GM12878 (cell line): ENCODE data around the gene TP73. TPM values are rescaled to one million over a fixed set of nuclear protein-coding genes. Genes with fewer than 3 reads are reported as not detected.

Experiments used
- ATAC-seq: fragments of 200-7000 bp; cut with Tn5 transposase; 3 replicates; pipeline ENCODE4 v1.9.1; 2020; ENCODE audit warnings: mild to moderate bottlenecking, moderate library complexity
- BruUV-seq: library from RNA; stranded (reverse); fragments of 400-500 nt; replicated peaks from 2 replicates; lab custom pipeline; 2021; lab: Mats Ljungman, UMichigan
- CTCF ChIA-PET: fragments of 300-600 bp; sonication (Branson Sonifier 250); formaldehyde crosslinking; extraction: SDS; loops from one replicate; lab custom pipeline; 2021; ENCODE audit warnings: inconsistent platforms; lab: Yijun Ruan, JAX
- POLR2A ChIA-PET: fragments of 350-600 bp; formaldehyde crosslinking; extraction: SDS; loops from one replicate; lab custom pipeline; 2021; ENCODE audit warnings: inconsistent platforms; lab: Charles Lee
- RAD21 ChIA-PET: fragments of 300-600 bp; sonication (Branson Sonifier 250); formaldehyde crosslinking; loops from one replicate; lab custom pipeline; 2023; ENCODE audit warnings: antibody characterized with exemption; ENCODE audit not compliant: unreplicated experiment; lab: Charles Lee
- SMC1A ChIA-PET: fragments of 300-600 bp; sonication (Branson Sonifier 250); formaldehyde crosslinking; loops from one replicate; lab custom pipeline; 2023; ENCODE audit not compliant: unreplicated experiment, uncharacterized antibody; lab: Charles Lee
- DNase-seq: peaks from one replicate; pipeline ENCODE4 v3.0.0-alpha.2; 2011; ENCODE audit warnings: low read depth, low spot score
- FAIRE-seq: peaks from 3 replicates; lab custom pipeline; 2011; peaks lifted over from hg19 to GRCh38; lab: Jason Lieb, UNC
- H2AFZ ChIP-seq: 2 replicates; pipeline ENCODE4 v1.6.0; 2011; ENCODE audit warnings: low read depth, low read length, control low read depth; ENCODE audit not compliant: control insufficient read depth
- H3K27ac ChIP-seq: 2 replicates; pipeline ENCODE4 v1.5.1; 2011; ENCODE audit warnings: control low read depth; ENCODE audit not compliant: control insufficient read depth, insufficient read depth
- H3K27me3 ChIP-seq, 2 experiments: replicated peaks in 1 of 2; 2 replicates each; pipeline versions ENCODE4 v1.6.0 to v1.6.1; 2011; ENCODE audit warnings: low read length in 1 of 2; ENCODE audit not compliant: control insufficient read depth in 2 of 2, insufficient read depth in 2 of 2
- H3K36me3 ChIP-seq, 2 experiments: 2 replicates each; pipeline ENCODE4 v1.5.1; 2011; ENCODE audit warnings: low read length in 1 of 2; ENCODE audit not compliant: control insufficient read depth in 2 of 2, insufficient read depth in 2 of 2
- H3K4me1 ChIP-seq: 2 replicates; pipeline ENCODE4 v1.6.1; 2011; ENCODE audit warnings: mild to moderate bottlenecking, low read length, moderate library complexity, mixed read lengths; ENCODE audit not compliant: control insufficient read depth, insufficient read depth
- H3K4me2 ChIP-seq: 2 replicates; pipeline ENCODE4 v1.6.0; 2011; ENCODE audit warnings: control low read depth; ENCODE audit not compliant: control insufficient read depth, insufficient read depth
- H3K4me3 ChIP-seq: fragments of 200-600 bp; sonication (generic); 2 replicates; pipeline ENCODE4 v1.5.1; 2016
- H3K79me2 ChIP-seq: 2 replicates; pipeline ENCODE4 v1.6.0; 2011; ENCODE audit warnings: low read length; ENCODE audit not compliant: control insufficient read depth, insufficient read depth
- H3K9ac ChIP-seq: 2 replicates; pipeline ENCODE4 v1.8.0; 2011; ENCODE audit warnings: low read length, control low read depth, mixed read lengths; ENCODE audit not compliant: control insufficient read depth, insufficient read depth
- H3K9me3 ChIP-seq: replicated peaks from 3 replicates; pipeline ENCODE4 v1.5.1; 2011; ENCODE audit warnings: mild to moderate bottlenecking, low read length; ENCODE audit not compliant: control insufficient read depth, insufficient read depth
- H4K20me1 ChIP-seq: 2 replicates; pipeline ENCODE4 v1.6.0; 2011; ENCODE audit not compliant: control insufficient read depth, insufficient read depth
- GATAD2B ChIP-seq: fragments of 450-650 bp; conservative IDR thresholded peaks from 2 replicates; pipeline ENCODE4 v1.6.1; 2017; ENCODE audit warnings: low read depth, mild to moderate bottlenecking, moderate library complexity
- HDAC6 ChIP-seq: fragments of 200-600 bp; sonication (generic); IDR thresholded peaks from one replicate; pipeline ENCODE4 v1.8.0; 2017; ENCODE audit warnings: antibody characterized with exemption; ENCODE audit not compliant: unreplicated experiment
- IKZF2 ChIP-seq, 2 experiments: fragments of 450-650 bp; IDR thresholded peaks; 2 replicates each; pipeline ENCODE4 v1.6.1; 2017; ENCODE audit warnings: mild to moderate bottlenecking in 2 of 2, moderate library complexity in 2 of 2
- LARP7 ChIP-seq: fragments of 450-650 bp; IDR thresholded peaks from 2 replicates; pipeline ENCODE4 v1.6.1; 2017; ENCODE audit warnings: mild to moderate bottlenecking
- POLR2A ChIP-seq: IDR thresholded peaks from 2 replicates; pipeline ENCODE4 v1.6.1; 2011; ENCODE audit warnings: low read depth, mild to moderate bottlenecking, low read length
- SIN3A ChIP-seq: IDR thresholded peaks from 2 replicates; pipeline ENCODE4 v1.6.1; 2012; ENCODE audit warnings: low read depth, low read length, improper control_type of control experiment
- WGBS: methylation state at CpG from one replicate; pipeline ENCODE4 v1.1.6; 2016; ENCODE audit warnings: low lambda C conversion rate; ENCODE audit not compliant: insufficient replicate concordance, insufficient coverage; ENCODE audit errors: missing lambda C conversion rate; 5-methylcytosine and 5-hydroxymethylcytosine counted together
- in situ Hi-C: fragments of 300-500 bp; cut with MboI; formaldehyde crosslinking; loops from 9 replicates; pipeline ENCODE4 v1.14.3; 2018; ENCODE audit warnings: mixed read lengths
- intact Hi-C: fragments of 100-400 bp; cut with micrococcal nuclease; formaldehyde crosslinking; loops from one replicate; pipeline ENCODE4 v1.14.2; 2022; ENCODE audit not compliant: unreplicated experiment
- polyA plus RNA-seq, 11 experiments: library from polyadenylated mRNA; depleted of rRNA in 4 of 11; unstranded in 6 of 11; stranded (reverse) in 5 of 11; fragments of >200 nt; fragmentation: Nextera tagmentation in 4 of 11; fragmentation: Illumina TruSeq in 1 of 11; extraction: Ambion mirVana in 4 of 11; extraction: Trizol in 1 of 11; gene quantifications; 1 replicate in 1 of 11; 2 replicates in 10 of 11; pipeline versions ENCODE4 v1.2.1 to v1.2.3, GENCODE V29; 2011 to 2016; ENCODE audit warnings: inconsistent platforms in 2 of 11, missing spikeins in 2 of 11, low read depth in 1 of 11
- total RNA-seq, 4 experiments: library from RNA; depleted of rRNA in 3 of 4; stranded (reverse); fragments of >200 nt in 3 of 4; fragmentation: Illumina TruSeq in 1 of 4; extraction: Trizol in 1 of 4; gene quantifications; 2 replicates each; pipeline versions ENCODE4 v1.2.1 to v1.2.3, GENCODE V29; 2013 to 2021

Gene TP73
- total and polyA plus RNA-seq, 10 of the 15 experiments (the other 5 are each of a cell fraction or from before 2014, with no cell fraction given): 0.08 to 54.2 (median 14.9) TPM

- Histone ChIP-seq H3K27me3 (no peaks in the 10 kb centered on the region), H3K9ac (peak overlapping the region; percentile 82; the same call in 1 of the 2 replicates), H3K4me3 (peak overlapping the region; percentile 82), H4K20me1 (no peaks in the 10 kb centered on the region), H2AFZ (peak overlapping the region; percentile 24; the same call in 1 of the 2 replicates), H3K9me3 (no peaks in the 10 kb centered on the region), H3K36me3 (peaks cover 1 to 13% of the 10 kb centered on the region in 2 experiments; a peak in 2 of 4 replicates), H3K4me1 (peaks cover 22% of the 10 kb centered on the region), H3K4me2 (peak overlapping the region; percentile 92), H3K27ac (peak overlapping the region; percentile 66), H3K79me2 (peaks cover 63% of the 10 kb centered on the region)
- ATAC-seq (peak; percentile 19), DNase-seq (no peak), FAIRE-seq (no peak)
- BruUV-seq: no TSS peak
- intact Hi-C loops: loop anchor here (2.0 kb wide), 1 partner anchor 26 kb away; the partner anchor contains the start of gene TPRG1L
- WGBS: 29% methylated on average over 77 of the region's 83 CpGs
- ChIA-PET RAD21 (interaction anchor here (0.7 to 6.3 kb wide), 5 partner anchors 11 to 26 kb away, joined by 3 to 78 read pairs (median 12); no protein-coding TSS in a partner anchor), CTCF (interaction anchor here (1.4 to 7.7 kb wide), 4 partner anchors 13 to 73 kb away, joined by 3 to 91 read pairs (median 36); no protein-coding TSS in a partner anchor)
- in situ Hi-C loops: no loop called here
- peak; percentile 16; the same call in 1 of the 2 replicates for TF ChIP-seq POLR2A
- TF ChIP-seq SIN3A: no peak
- peak; percentile 42; the same call in 1 of the 2 replicates for TF ChIP-seq LARP7
- TF ChIP-seq IKZF2 (IDR thresholded peaks at IDR 0.05): peak in 1 of 2 experiments; percentile 41; a peak in 1 of 4 replicates
- TF ChIP-seq HDAC6: peak; percentile 28
- TF ChIP-seq GATAD2B: peak; percentile 29; the same call in 1 of the 2 replicates
- TF ChIP-seq, all 136 proteins: peak for 5
- ChIA-PET POLR2A (interaction anchor here (0.9 to 11.3 kb wide), 4 partner anchors 15 to 26 kb away, joined by 3 to 184 read pairs (median 47); no protein-coding TSS in a partner anchor), SMC1A (interaction anchor here (5.8 to 7.7 kb wide), 3 partner anchors 15 to 26 kb away, joined by 53 to 117 read pairs (median 65); no protein-coding TSS in a partner anchor)
These were observed 1.0 kb upstream of the TP73 start for GRCh38 chr1:3651026-3651929.
